ENCODE measurements around the gene ETV3L. TPM values are rescaled to one million over a fixed set of nuclear protein-coding genes. Genes with fewer than 3 reads are reported as not detected.

Gene ETV3L
- not detected for polyA plus RNA-seq (ENCODE audit: insufficient read length in 3 of 3)

DNA sequence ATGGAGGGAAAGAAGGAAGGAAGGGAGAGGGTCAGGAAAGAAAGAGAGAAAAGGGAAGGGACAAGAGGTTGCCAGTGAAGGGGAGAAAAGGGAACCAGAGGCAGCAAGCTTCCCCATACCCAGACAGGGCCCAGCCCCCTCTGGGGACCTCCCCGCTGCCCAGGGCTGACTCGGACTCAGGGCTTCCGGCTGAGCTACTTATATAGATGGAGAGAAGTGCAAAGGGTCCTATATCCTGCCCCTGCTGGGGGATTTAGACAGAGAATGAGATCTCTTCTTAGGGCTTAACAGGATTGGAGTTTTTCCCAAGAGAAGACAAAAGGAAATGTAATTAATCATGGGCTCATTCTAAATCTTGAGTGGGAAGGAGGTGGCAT, at the start of gene ETV3L:
Gene ETV3L, minus strand, starts transcription at position 176 of the 377 bp plus-strand sequence. CDS start 285 bp downstream, outside the sequence.
- DNase-seq (ENCODE audit: low read depth in 3 of 3, low spot score in 2 of 3) = no peak

DNA sequence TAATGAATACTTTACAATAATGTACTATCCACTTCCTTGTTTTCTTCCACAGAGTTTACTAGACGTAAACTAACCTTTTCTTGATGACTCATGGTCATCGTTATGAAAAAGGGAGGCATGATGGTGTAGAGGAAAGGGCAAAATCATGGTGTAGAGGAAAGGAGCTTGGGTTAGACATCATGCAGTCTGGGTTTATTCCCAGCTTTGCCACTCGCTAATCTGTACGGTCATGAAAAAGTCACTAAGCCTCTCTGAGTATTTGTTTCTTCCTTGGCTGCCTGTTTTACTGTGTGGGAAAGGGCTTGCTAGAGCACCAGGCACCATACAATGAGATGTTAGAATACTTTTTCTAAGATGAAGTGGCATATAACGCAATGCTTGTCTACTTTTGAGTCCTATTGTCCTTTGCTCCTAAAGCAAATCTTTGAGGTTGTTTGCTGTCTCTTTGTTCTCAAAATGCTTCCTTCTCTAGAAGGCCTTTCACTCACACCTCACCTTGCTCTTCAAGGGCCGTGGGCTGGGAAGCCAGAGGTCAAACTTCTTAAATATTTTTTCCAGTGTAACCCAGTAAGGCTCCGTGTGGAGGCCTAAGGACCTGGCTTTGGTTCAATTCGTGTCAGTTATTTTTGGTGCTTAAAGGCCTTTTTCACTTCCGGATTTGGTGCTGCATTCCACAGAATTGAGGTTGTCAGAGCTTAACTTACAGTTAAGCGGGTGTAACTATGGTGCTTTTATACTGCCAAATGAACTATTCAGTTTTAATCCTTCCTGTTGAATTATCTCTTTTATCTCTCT, 48.5 kb upstream of the ETV3L start:
- no peak for DNase-seq (ENCODE audit: low read depth in 3 of 3, low spot score in 2 of 3)

DNA sequence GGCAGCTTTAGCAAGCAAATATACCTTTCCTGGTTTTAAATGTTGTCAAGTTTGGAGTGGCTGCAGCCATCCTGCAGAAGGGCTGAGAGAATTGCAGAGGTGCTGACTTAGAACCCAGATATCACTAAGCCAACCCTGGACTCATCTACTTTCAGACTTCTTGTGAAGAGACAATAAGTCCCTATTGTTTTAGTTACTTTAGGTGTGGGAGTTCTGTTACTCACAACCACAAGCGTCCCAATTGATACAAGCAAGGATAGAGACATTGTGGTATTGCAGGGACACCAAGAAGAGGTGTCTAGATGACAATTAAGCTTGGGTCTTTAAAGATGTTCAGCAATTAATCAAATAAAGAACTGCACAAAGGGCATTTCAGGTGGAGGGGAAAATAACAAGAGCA, 47.4 kb upstream of the ETV3L start:
- no peak for DNase-seq (ENCODE audit: low read depth in 3 of 3, low spot score in 2 of 3)

DNA sequence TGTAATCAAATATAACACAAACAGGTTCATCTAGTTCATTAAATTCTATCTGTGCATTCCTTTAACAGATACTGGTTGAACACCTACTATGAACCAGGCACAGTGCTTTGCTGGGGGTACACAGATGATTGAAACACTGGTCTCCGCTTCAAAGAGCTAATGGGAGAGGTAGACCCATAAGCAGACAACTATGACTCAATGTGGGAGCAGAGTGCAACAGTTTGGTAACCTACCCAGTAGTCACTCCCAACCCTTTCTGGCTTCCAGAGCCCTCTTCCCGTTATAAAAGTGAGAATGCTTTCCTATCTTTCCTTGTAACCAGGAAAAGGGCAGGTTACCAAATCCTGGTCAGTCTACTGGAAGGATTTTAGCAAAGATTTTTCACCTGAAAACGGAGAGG, 46.6 kb upstream of the ETV3L start:
- DNase-seq (ENCODE audit: low read depth in 3 of 3, low spot score in 2 of 3) = no peak

DNA sequence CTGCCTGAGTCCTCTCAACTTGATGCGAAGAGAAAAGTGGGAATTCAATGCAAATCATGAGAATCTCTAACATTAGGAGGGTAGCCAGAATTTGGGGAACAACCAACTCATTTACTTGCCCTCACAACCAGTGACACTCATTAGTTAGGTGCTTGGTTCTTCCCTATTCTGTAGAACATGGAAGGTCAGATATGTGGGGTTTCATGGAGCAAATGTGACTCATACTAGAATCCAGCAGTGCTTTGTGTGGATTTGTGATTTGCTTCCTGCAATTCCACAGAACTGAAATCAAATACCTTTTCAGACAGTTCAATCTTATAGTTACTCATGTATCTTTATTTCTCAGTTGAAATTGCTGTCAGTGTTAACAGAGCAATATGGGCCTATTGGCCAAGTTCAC, 45.5 kb upstream of the ETV3L start:
- DNase-seq (ENCODE audit: low read depth in 3 of 3, low spot score in 2 of 3) = no peak

DNA sequence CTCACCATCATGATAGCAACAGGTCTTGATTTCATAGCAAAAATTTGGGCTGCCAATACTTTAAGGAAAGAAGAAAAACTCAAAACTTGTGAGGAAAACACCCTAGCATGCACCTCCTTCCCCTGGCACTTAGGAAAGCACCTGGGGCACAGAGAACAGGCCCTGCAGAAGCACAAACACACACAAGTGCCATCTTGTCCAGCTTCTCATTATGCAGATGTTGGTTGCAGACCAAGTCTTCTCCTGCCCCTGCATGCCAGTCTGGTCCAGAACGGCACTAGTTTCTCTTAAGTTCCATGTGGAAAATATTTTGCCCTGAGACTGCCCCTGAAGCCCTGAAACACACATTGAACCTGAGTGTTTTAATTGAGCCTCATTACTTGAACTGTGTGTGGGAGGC, 44.9 kb upstream of the ETV3L start:
- DNase-seq (ENCODE audit: low read depth in 3 of 3, low spot score in 2 of 3) = no peak

- no peak for DNase-seq (ENCODE audit: low read depth in 3 of 3, low spot score in 2 of 3)
These were observed 43.3 kb upstream of the ETV3L start for GRCh38 chr1:157142765-157143423.

DNA sequence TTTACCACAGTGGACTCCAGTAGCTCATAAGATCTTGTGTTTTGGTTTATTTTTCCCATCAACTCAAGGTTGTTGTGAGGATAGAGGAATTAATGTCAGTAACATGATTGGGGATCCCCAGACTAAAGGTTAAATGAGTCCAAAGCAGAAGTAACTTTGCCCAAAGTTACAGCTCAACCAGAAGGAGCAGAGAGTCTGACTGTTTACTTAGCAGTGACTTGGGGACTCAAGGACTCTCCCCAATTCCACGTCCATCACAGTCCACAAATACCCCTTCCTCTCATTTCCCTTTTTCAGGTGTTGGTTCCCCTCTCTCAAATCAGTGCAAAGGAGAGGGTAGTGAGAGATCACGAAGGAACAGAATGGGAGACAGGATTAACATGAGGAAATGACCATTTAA, 42.6 kb upstream of the ETV3L start:
- no peak for DNase-seq (ENCODE audit: low read depth in 3 of 3, low spot score in 2 of 3)

DNA sequence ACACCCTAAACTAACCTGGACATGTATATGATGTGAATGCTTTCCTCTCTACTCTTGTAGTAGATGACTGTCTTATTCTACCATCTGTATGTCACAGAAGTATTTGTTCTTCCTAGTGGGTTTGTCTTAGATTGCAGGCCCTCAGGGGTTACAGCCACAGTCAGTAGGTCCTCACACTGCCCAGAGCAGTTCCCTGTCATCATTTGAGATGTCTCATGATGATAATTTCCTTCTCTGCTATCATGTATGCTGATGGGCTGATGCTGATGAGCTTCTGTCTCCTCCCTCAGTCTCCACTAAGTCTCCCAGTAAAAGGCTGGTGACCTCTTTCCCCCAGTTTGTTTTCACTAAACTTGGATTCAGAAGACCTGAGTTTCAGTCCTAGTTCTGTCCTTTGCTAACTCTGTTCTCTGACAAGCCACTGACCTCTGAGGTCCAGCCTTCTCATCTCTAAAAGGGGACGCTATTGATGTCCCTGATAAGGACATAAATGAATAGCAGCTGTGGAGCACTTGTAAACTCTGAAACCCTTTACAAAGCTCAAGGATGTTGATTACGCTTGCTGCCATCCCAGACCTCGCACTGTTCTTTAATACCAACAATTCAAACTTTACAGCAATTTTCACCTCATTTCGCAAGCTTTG, 41.7 kb upstream of the ETV3L start:
- no peak for DNase-seq (ENCODE audit: low read depth in 3 of 3, low spot score in 2 of 3)

DNA sequence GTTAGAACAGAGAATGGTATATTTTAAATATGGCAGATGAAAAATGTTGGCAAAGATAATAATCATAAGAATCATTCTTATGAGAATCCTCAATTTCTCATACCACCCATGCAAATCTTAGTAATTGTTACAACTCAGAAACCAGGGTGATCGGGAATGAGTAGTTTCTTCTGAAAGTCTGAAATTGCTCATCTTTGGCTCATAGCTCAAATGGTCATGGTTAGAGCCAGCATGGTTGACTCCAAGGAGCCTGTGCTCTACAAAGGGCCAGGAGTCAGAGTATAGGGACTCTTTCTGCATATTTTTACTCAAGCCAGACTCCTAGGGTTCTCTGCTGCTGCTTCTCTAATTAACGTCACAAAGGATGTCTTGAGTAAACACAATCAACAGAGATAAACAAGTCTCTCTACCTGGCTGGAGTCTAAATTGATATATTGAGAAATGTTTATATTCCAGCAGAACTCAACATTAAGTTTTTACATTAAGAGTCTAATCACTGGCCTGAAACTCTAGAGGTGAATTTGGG, 40.5 kb upstream of the ETV3L start:
- no peak for DNase-seq (ENCODE audit: low read depth in 3 of 3, low spot score in 2 of 3)

DNA sequence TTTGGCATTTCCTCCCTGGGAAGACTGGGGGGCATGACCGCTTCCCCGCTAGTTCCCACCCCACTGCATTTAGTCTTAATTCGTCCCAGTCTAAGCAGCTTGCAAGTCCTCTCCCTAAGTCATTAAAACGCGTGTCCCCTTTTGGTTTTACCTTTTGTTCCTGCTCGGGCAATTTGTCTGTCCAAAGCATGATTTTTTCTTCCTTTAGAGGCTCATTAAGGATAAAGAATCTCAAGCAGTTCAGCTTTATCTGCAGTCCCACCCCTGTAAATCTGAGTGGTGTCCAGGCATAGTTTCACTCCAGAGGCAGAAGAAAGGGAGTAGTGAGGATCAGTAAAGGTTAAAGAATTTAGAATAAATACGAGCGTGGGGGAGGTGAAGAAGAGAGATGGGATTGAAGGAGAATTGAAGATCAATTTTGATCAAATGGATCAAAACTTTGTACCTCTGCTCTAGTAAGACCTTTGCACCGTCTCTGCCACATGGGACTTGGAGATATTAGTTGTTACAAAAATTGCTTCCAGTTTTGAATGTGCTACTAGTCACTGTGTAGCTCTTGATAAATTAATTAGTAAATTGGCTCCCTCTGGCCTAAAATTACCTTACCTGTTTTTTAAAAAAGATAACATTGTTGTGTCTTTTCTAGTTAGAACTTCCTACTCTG, 39.6 kb upstream of the ETV3L start:
- no peak for DNase-seq (ENCODE audit: low read depth in 3 of 3, low spot score in 2 of 3)

DNA sequence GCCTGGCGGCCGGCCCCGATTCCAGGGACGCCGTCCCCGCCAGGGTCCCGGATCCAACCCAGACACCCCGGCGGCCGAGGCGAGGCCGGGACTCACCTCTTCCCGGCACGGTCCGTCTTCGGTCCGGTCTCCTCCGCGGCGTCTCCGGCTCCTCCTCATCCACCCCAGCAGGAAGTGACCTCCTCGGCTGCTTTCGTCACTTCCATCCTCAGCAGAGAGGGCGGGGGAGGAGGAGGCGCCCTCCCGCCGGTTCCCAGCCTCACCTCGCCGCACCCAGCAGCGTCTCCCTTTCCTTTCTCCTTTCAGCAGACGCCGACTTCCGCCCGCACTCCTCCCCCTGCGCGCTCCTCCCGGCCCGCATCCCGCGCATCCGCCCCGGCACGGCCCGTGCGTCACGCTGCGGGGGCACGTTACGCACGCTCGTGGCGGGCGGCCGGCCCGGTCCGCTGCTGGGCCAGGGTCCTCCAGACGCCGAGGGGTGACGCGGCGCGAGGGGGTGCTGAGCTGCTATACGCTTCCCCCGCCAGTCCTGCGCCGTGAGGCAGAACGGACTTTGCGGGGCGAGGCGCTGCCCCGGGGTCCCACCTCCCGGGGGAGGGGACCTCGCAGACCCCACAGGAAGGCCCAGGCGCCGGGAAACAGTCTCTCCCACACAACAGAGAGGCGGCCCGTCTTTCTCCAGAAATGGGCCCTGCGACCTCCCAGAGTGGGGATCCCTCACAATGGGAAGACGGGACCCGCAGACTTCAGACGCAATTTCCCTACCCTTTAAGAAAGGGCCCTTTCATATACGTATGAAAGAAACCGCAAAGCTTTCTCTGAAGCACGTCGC, 38.8 kb upstream of the ETV3L start, which contains the start of gene ETV3:
Gene ETV3, minus strand, starts transcription at position 176 of the 832 bp plus-strand sequence. CDS start 2,043 bp downstream, outside the sequence.
- DNase-seq (ENCODE audit: low read depth in 3 of 3, low spot score in 2 of 3) = peak; percentile 79 to 85 (median 83)

- DNase-seq (ENCODE audit: low read depth in 3 of 3, low spot score in 2 of 3) = no peak
These were observed 38.0 kb upstream of the ETV3L start for GRCh38 chr1:157137408-157138219.

- DNase-seq (ENCODE audit: low read depth in 3 of 3, low spot score in 2 of 3) = no peak
These were observed 37.4 kb upstream of the ETV3L start for GRCh38 chr1:157137046-157137407.

DNA sequence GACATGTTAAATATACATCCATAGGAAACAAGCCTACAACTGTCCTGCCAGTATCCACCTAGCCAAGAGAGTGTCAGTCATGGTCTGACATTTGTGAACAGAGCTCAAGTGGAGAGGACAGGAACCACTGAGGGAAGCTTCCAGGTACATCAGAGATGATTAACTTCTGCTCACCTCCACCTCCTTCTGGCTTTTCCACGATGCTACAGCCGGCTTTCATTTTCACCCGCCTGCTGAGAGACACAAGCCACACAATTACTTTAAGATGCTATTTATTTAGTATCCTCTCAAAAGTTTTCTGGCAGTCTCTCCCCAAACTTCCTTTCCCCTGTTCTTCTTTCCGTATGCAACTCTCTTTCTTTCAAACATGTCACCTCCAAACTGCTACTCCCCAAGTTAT, 36.5 kb upstream of the ETV3L start:
- DNase-seq (ENCODE audit: low read depth in 3 of 3, low spot score in 2 of 3) = no peak

DNA sequence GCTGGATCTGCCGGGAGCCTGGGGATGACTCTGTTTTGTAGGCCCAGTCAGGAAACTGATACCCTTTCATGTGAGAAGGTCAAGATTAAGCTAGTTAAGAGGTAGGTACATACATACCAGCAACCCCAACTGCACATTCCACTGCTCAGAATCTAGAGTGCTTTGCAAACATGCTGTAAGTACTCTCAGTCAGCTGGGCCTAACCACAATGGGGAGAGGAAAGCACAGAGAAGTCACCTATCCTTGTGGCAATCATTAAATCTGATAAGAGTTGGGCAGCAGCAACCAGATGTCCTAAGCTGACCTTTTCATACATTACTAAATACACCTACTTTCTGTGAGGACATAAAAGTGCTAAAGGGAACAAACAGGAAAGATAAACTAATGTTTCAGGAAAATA, 36.0 kb upstream of the ETV3L start:
- DNase-seq (ENCODE audit: low read depth in 3 of 3, low spot score in 2 of 3) = no peak

DNA sequence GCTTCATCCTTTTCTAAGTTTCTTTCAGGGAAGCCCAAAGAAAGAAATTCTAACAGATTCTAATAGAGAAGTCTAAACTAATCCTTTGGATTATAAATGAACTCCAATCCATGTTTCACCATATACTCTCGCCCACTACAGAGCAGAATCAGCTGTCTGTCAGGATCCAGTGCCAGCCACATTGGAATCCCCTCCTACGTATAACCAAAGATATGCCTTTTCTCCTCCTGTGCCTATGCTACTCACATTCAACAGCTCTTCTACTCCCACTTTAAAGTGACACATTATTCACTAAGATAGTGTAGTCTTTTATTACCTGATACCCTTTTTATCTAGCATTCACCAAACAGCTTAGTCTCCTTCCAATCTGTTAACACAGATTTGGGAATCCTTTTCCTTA, 35.5 kb upstream of the ETV3L start:
- no peak for DNase-seq (ENCODE audit: low read depth in 3 of 3, low spot score in 2 of 3)

DNA sequence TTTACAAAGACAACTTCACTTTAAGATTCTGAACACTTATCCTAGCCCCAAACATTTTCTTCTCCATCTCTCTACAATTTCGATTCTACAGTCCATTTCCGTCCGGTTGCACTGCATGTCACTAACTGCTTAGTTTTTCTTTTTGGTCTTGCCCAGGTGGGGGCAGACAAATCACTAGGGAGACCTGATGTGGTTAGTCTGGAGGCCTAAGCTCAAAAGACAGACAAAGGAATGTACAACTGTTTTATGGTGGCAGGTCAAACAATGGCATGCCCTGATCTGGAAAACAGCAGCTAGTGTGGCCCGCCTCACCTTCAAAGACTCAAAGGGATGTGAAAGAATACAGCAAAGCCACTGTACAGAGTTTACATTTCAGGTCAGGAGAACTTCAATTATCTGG, 34.8 kb upstream of the ETV3L start:
- DNase-seq (ENCODE audit: low read depth in 3 of 3, low spot score in 2 of 3) = no peak

DNA sequence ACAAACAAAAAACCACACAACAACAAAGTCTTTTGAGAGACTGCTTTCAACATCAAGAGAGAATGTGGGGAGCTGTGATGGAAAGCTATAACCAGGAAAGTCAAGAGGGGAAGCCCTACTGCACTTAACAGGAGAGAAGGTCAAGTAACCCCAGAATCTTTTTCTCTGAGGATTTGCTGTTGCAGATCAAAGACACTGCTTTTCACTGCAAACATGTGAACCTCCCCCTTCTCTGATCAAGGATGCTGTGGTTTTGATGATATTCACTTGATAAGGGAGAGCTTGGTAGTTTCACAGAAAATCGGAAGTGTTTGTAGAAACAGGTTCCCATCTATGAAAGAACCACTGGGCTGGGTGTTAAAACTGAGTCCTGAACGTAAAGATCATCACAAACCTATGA, 33.8 kb upstream of the ETV3L start:
- DNase-seq (ENCODE audit: low read depth in 3 of 3, low spot score in 2 of 3) = no peak

All from right renal cortex interstitium (tissue), 3 donors.